ENCODE data around the gene FMNL2.

GRCh38 chr2:152350155-152350679 is 15.2 kb downstream of the FMNL2 start:
- TF ChIP-seq CTCF (IDR thresholded peaks at IDR 0.05; ENCODE audit: borderline replicate concordance, extremely low read depth, low read length, poor library complexity, severe bottlenecking), result no peak
- TF ChIP-seq EZH2 (IDR thresholded peaks at IDR 0.05; ENCODE audit: borderline replicate concordance, low read depth, low read length, severe bottlenecking), result no peak
